K562 (cell line): ENCODE data around the gene TEX54. TPM values are rescaled to one million over a fixed set of nuclear protein-coding genes. Genes with fewer than 3 reads are reported as not detected.
A peak's percentile ranks its signal among the peaks of the same experiment; 100 is the strongest.

ENCODE experiments used
- E2F8 ChIP-seq: fragments of 450-650 bp; IDR thresholded peaks from 2 replicates; pipeline ENCODE4 v1.7.1; 2018; ENCODE audit warnings: mild to moderate bottlenecking, low read depth; ENCODE audit not compliant: partially characterized antibody
- HMG20A ChIP-seq: fragments of 450-650 bp; formaldehyde crosslinking; conservative IDR thresholded peaks from 2 replicates; pipeline ENCODE4 v1.4.0; 2020; ENCODE audit warnings: mild to moderate bottlenecking, mixed read lengths
- KAT7 ChIP-seq: sonication (generic); formaldehyde crosslinking; IDR thresholded peaks from 2 replicates; pipeline ENCODE4 v1.8.0; 2022; ENCODE audit warnings: missing genetic modification reagents, mild to moderate bottlenecking, borderline replicate concordance
- MBD1 ChIP-seq: fragments of 250-450 bp; sonication (Bioruptor Pico); IDR thresholded peaks from 2 replicates; pipeline ENCODE4 v1.8.0; 2022; ENCODE audit warnings: inconsistent platforms
- NRF1 ChIP-seq, 2 experiments: fragments of 450-650 bp; IDR thresholded peaks in 1 of 2; conservative IDR thresholded peaks in 1 of 2; 2 replicates each; pipeline ENCODE4 v1.6.1; 2014; ENCODE audit warnings: mild to moderate bottlenecking in 2 of 2
- POLR2A ChIP-seq: fragments of 450-650 bp; conservative IDR thresholded peaks from 2 replicates; pipeline ENCODE4 v1.6.1; 2016
- PPARD ChIP-seq: fragments of 250-450 bp; sonication (Bioruptor Pico); IDR thresholded peaks from 2 replicates; pipeline ENCODE4 v1.8.0; 2022; ENCODE audit warnings: inconsistent platforms, mild to moderate bottlenecking, moderate library complexity
- ZBTB11 ChIP-seq, 3 experiments: fragments of 200-800 bp in 1 of 3; fragments of 250-450 bp in 1 of 3; fragments of 450-650 bp in 1 of 3; sonication (Bioruptor Pico) in 1 of 3; sonication (Bioruptor generic) in 1 of 3; formaldehyde crosslinking in 1 of 3; IDR thresholded peaks; 2 replicates each; pipeline versions ENCODE4 v1.6.1 to v1.8.0; 2016 to 2022; ENCODE audit warnings: mild to moderate bottlenecking in 2 of 3, missing genetic modification characterization in 2 of 3, missing compliant biosample characterization in 1 of 3, moderate library complexity in 1 of 3
- ZNF280A ChIP-seq: fragments of 450-650 bp; IDR thresholded peaks from 2 replicates; pipeline ENCODE4 v1.6.1; 2018; ENCODE audit warnings: mild to moderate bottlenecking, low read depth; ENCODE audit not compliant: partially characterized antibody
- ZNF699 ChIP-seq: fragments of 250-450 bp; sonication (Bioruptor Pico); IDR thresholded peaks from 2 replicates; pipeline ENCODE4 v1.8.0; 2021; ENCODE audit warnings: mild to moderate bottlenecking, moderate library complexity; ENCODE audit not compliant: insufficient replicate concordance
- polyA plus RNA-seq, 8 experiments: library from polyadenylated mRNA; depleted of rRNA in 4 of 8; stranded (reverse) in 5 of 8; unstranded in 3 of 8; fragments of >200 nt; fragmentation: Nextera tagmentation in 2 of 8; fragmentation: Illumina TruSeq in 1 of 8; extraction: Ambion mirVana in 2 of 8; extraction: Trizol in 1 of 8; gene quantifications; 2 replicates each; pipeline versions ENCODE4 v1.2.1 to v1.2.3, GENCODE V29; 2011 to 2014; ENCODE audit warnings: inconsistent platforms in 1 of 8, missing spikeins in 1 of 8
- total RNA-seq, 7 experiments: library from RNA; depleted of rRNA in 6 of 7; stranded (reverse); fragments of >200 nt in 6 of 7; fragmentation: Illumina TruSeq in 2 of 7; extraction: Trizol in 2 of 7; gene quantifications; 2 replicates each; pipeline versions ENCODE4 v1.2.1 to v1.2.3, GENCODE V29; 2011 to 2021; ENCODE audit warnings: low replicate concordance in 1 of 7

Gene TEX54
- total and polyA plus RNA-seq, 9 of the 15 experiments (the other 6 are each of a cell fraction or from before 2014, with no cell fraction given) = not detected

GRCh38 chr11:62791501-62792201, 41.0 kb downstream of the TEX54 start, which contains the start of gene TMEM223 (continued):
- no peak for TF ChIP-seq HMG20A (CRISPR knock-in tag)
- no peak for TF ChIP-seq PPARD
- peak; percentile 79 for TF ChIP-seq E2F8
- TF ChIP-seq NRF1 (conservative IDR thresholded peaks at IDR 0.05 in 1 of 2, IDR thresholded peaks at IDR 0.05 in 1 of 2) = peak; percentile 38 to 42; a peak in 3 of 4 replicates
- no peak for TF ChIP-seq MBD1
- no peak for TF ChIP-seq ZNF699 (CRISPR knock-in tag)
- peak; percentile 96 for TF ChIP-seq POLR2A
- peak; percentile 91 for TF ChIP-seq KAT7 (CRISPR knock-in tag)
- no peak for TF ChIP-seq ZNF280A
- peak in 2 of 3 experiments; percentile 48 to 61; a peak in 2 of 6 replicates for TF ChIP-seq ZBTB11 (CRISPR knock-in tag; IDR thresholded peaks at IDR 0.05)
